ENCODE results near the gene ATP6V0A4.
"Not testable (repeated sequence)": the region's sequence is repeated elsewhere in the genome, so short reads cannot be mapped to it uniquely, and the experiment has no call there.

ATP6V0A4 gene

GRCh38 chr7:138748666-138749065 lies 49.3 kb downstream of the ATP6V0A4 start:
- H3K36me3 ChIP-seq (ENCODE audit: insufficient read depth, low read length), result no peaks in the 10 kb centered on the region
- H3K27me3 ChIP-seq (ENCODE audit: control insufficient read depth, insufficient read depth, low read length), result no peaks in the 10 kb centered on the region
- no peaks in the 10 kb centered on the region for H3K9me3 ChIP-seq (replicated peaks; ENCODE audit: low read length)
- no peak overlapping the region for H3K4me2 ChIP-seq (ENCODE audit: low read length)
- H3K4me3 ChIP-seq (ENCODE audit: low read length), result no peak overlapping the region
- H3K4me1 ChIP-seq (ENCODE audit: control insufficient read depth, insufficient read depth, low read length), result no peaks in the 10 kb centered on the region
- no peak overlapping the region for H3K9ac ChIP-seq (ENCODE audit: low read depth, low read length)

GRCh38 chr7:138746073-138746472 lies 51.9 kb downstream of the ATP6V0A4 start:
- Histone ChIP-seq H3K36me3 (ENCODE audit: insufficient read depth, low read length) (no peaks in the 10 kb centered on the region), H3K9ac (ENCODE audit: low read depth, low read length) (no peak overlapping the region), H3K4me3 (ENCODE audit: low read length) (no peak overlapping the region)

GRCh38 chr7:138745189-138745588 lies 52.8 kb downstream of the ATP6V0A4 start:
- no peaks in the 10 kb centered on the region for H3K9me3 ChIP-seq (replicated peaks; ENCODE audit: low read length)
- H3K4me1 ChIP-seq (ENCODE audit: control insufficient read depth, insufficient read depth, low read length), result no peaks in the 10 kb centered on the region
- H3K9ac ChIP-seq (ENCODE audit: low read depth, low read length), result no peak overlapping the region
- no peak overlapping the region for H3K4me2 ChIP-seq (ENCODE audit: low read length)
- no peaks in the 10 kb centered on the region for H3K27me3 ChIP-seq (ENCODE audit: control insufficient read depth, insufficient read depth, low read length)
- no peaks in the 10 kb centered on the region for H3K36me3 ChIP-seq (ENCODE audit: insufficient read depth, low read length)
- H3K4me3 ChIP-seq (ENCODE audit: low read length), result no peak overlapping the region

More at GRCh38 chr7:138746073-138746472, 51.9 kb downstream of the ATP6V0A4 start:
- no peaks in the 10 kb centered on the region for H3K4me1 ChIP-seq (ENCODE audit: control insufficient read depth, insufficient read depth, low read length)
- no peaks in the 10 kb centered on the region for H3K9me3 ChIP-seq (replicated peaks; ENCODE audit: low read length)
- H3K27me3 ChIP-seq (ENCODE audit: control insufficient read depth, insufficient read depth, low read length), result no peaks in the 10 kb centered on the region
- H3K4me2 ChIP-seq (ENCODE audit: low read length), result no peak overlapping the region

- H3K4me1 ChIP-seq (ENCODE audit: control insufficient read depth, insufficient read depth, low read length), result no peaks in the 10 kb centered on the region
- no peaks in the 10 kb centered on the region for H3K27me3 ChIP-seq (ENCODE audit: control insufficient read depth, insufficient read depth, low read length)
- H3K9ac ChIP-seq (ENCODE audit: low read depth, low read length), result no peak overlapping the region
- no peaks in the 10 kb centered on the region for H3K36me3 ChIP-seq (ENCODE audit: insufficient read depth, low read length)
- H3K9me3 ChIP-seq (replicated peaks; ENCODE audit: low read length), result no peaks in the 10 kb centered on the region
- no peak overlapping the region for H3K4me2 ChIP-seq (ENCODE audit: low read length)
- H3K4me3 ChIP-seq (ENCODE audit: low read length), result no peak overlapping the region
These were observed 56.6 kb downstream of the ATP6V0A4 start for GRCh38 chr7:138741453-138741735.

- H3K36me3 ChIP-seq (ENCODE audit: insufficient read depth, low read length), result no peaks in the 10 kb centered on the region
- no peaks in the 10 kb centered on the region for H3K9me3 ChIP-seq (replicated peaks; ENCODE audit: low read length)
- no peak overlapping the region for H3K4me2 ChIP-seq (ENCODE audit: low read length)
- H3K27me3 ChIP-seq (ENCODE audit: control insufficient read depth, insufficient read depth, low read length), result no peaks in the 10 kb centered on the region
- no peak overlapping the region for H3K9ac ChIP-seq (ENCODE audit: low read depth, low read length)
- no peak overlapping the region for H3K4me3 ChIP-seq (ENCODE audit: low read length)
- H3K4me1 ChIP-seq (ENCODE audit: control insufficient read depth, insufficient read depth, low read length), result no peaks in the 10 kb centered on the region
These were observed 58.1 kb downstream of the ATP6V0A4 start for GRCh38 chr7:138739859-138740258.

- Histone ChIP-seq H3K9me3 (replicated peaks; ENCODE audit: low read length) (no peaks in the 10 kb centered on the region), H3K4me3 (ENCODE audit: low read length) (no peak overlapping the region), H3K4me2 (ENCODE audit: low read length) (no peak overlapping the region), H3K36me3 (ENCODE audit: insufficient read depth, low read length) (no peaks in the 10 kb centered on the region), H3K9ac (ENCODE audit: low read depth, low read length) (no peak overlapping the region), H3K27me3 (ENCODE audit: control insufficient read depth, insufficient read depth, low read length) (no peaks in the 10 kb centered on the region), H3K4me1 (ENCODE audit: control insufficient read depth, insufficient read depth, low read length) (no peaks in the 10 kb centered on the region)
These were observed 59.3 kb downstream of the ATP6V0A4 start for GRCh38 chr7:138738551-138739335.

- Histone ChIP-seq H3K4me1 (ENCODE audit: control insufficient read depth, insufficient read depth, low read length) (no peaks in the 10 kb centered on the region), H3K4me2 (ENCODE audit: low read length) (no peak overlapping the region), H3K27me3 (ENCODE audit: control insufficient read depth, insufficient read depth, low read length) (no peaks in the 10 kb centered on the region), H3K9me3 (replicated peaks; ENCODE audit: low read length) (no peaks in the 10 kb centered on the region), H3K36me3 (ENCODE audit: insufficient read depth, low read length) (no peaks in the 10 kb centered on the region), H3K4me3 (ENCODE audit: low read length) (no peak overlapping the region), H3K9ac (ENCODE audit: low read depth, low read length) (no peak overlapping the region)
These were observed 59.9 kb downstream of the ATP6V0A4 start for GRCh38 chr7:138738114-138738513.

GRCh38 chr7:138735399-138735798 lies 62.6 kb downstream of the ATP6V0A4 start:
- Histone ChIP-seq H3K4me3 (ENCODE audit: low read length) (no peak overlapping the region), H3K9me3 (replicated peaks; ENCODE audit: low read length) (no peaks in the 10 kb centered on the region), H3K4me1 (ENCODE audit: control insufficient read depth, insufficient read depth, low read length) (no peaks in the 10 kb centered on the region), H3K9ac (ENCODE audit: low read depth, low read length) (no peak overlapping the region), H3K27me3 (ENCODE audit: control insufficient read depth, insufficient read depth, low read length) (no peaks in the 10 kb centered on the region), H3K36me3 (ENCODE audit: insufficient read depth, low read length) (no peaks in the 10 kb centered on the region), H3K4me2 (ENCODE audit: low read length) (no peak overlapping the region)

- H3K4me1 ChIP-seq (ENCODE audit: control insufficient read depth, insufficient read depth, low read length); H3K36me3 ChIP-seq (ENCODE audit: insufficient read depth, low read length); H3K9me3 ChIP-seq (replicated peaks; ENCODE audit: low read length); H3K4me3 ChIP-seq (ENCODE audit: low read length); H3K9ac ChIP-seq (ENCODE audit: low read depth, low read length); H3K4me2 ChIP-seq (ENCODE audit: low read length); H3K27me3 ChIP-seq (ENCODE audit: control insufficient read depth, insufficient read depth, low read length): not testable (repeated sequence)
These were observed 66.3 kb downstream of the ATP6V0A4 start for GRCh38 chr7:138731733-138732132.

GRCh38 chr7:138729444-138729843 lies 68.6 kb downstream of the ATP6V0A4 start:
- no peaks in the 10 kb centered on the region for H3K36me3 ChIP-seq (ENCODE audit: insufficient read depth, low read length)
- H3K9ac ChIP-seq (ENCODE audit: low read depth, low read length), result no peak overlapping the region
- H3K4me1 ChIP-seq (ENCODE audit: control insufficient read depth, insufficient read depth, low read length), result no peaks in the 10 kb centered on the region
- no peak overlapping the region for H3K4me2 ChIP-seq (ENCODE audit: low read length)
- no peak overlapping the region for H3K4me3 ChIP-seq (ENCODE audit: low read length)
- no peaks in the 10 kb centered on the region for H3K27me3 ChIP-seq (ENCODE audit: control insufficient read depth, insufficient read depth, low read length)
- no peaks in the 10 kb centered on the region for H3K9me3 ChIP-seq (replicated peaks; ENCODE audit: low read length)

- Histone ChIP-seq H3K27me3 (ENCODE audit: control insufficient read depth, insufficient read depth, low read length) (no peaks in the 10 kb centered on the region), H3K9me3 (replicated peaks; ENCODE audit: low read length) (no peaks in the 10 kb centered on the region), H3K4me1 (ENCODE audit: control insufficient read depth, insufficient read depth, low read length) (no peaks in the 10 kb centered on the region), H3K4me2 (ENCODE audit: low read length) (no peak overlapping the region), H3K36me3 (ENCODE audit: insufficient read depth, low read length) (no peaks in the 10 kb centered on the region), H3K9ac (ENCODE audit: low read depth, low read length) (no peak overlapping the region), H3K4me3 (ENCODE audit: low read length) (no peak overlapping the region)
These were observed 70.5 kb downstream of the ATP6V0A4 start for GRCh38 chr7:138727336-138728099.

GRCh38 chr7:138726288-138726687 lies 71.7 kb downstream of the ATP6V0A4 start:
- Histone ChIP-seq H3K36me3 (ENCODE audit: insufficient read depth, low read length) (no peaks in the 10 kb centered on the region), H3K9ac (ENCODE audit: low read depth, low read length) (no peak overlapping the region), H3K4me3 (ENCODE audit: low read length) (no peak overlapping the region), H3K9me3 (replicated peaks; ENCODE audit: low read length) (no peaks in the 10 kb centered on the region), H3K27me3 (ENCODE audit: control insufficient read depth, insufficient read depth, low read length) (no peaks in the 10 kb centered on the region), H3K4me1 (ENCODE audit: control insufficient read depth, insufficient read depth, low read length) (no peaks in the 10 kb centered on the region), H3K4me2 (ENCODE audit: low read length) (no peak overlapping the region)

Data from skeletal muscle satellite cell (primary cell).